HEK293 (cell line): ENCODE results near the gene RAB11FIP3.

Source experiments
- CTCF ChIA-PET: fragments of 350-600 bp; formaldehyde crosslinking; extraction: SDS; loops from one replicate; lab custom pipeline; 2021; ENCODE audit warnings: antibody characterized with exemption; lab: Yijun Ruan, JAX
- POLR2A ChIA-PET: fragments of 300-600 bp; formaldehyde crosslinking; extraction: SDS; loops from one replicate; lab custom pipeline; 2020; ENCODE audit warnings: antibody characterized with exemption, inconsistent platforms; lab: Yijun Ruan, JAX
- H3K27ac ChIP-seq: fragments of 200-500 bp; sonication (Bioruptor generic); 2 replicates; pipeline ENCODE4 v1.5.1; 2014; ENCODE audit warnings: low read depth, low read length, control low read depth, inconsistent platforms; ENCODE audit errors: extremely low read depth
- H3K36me3 ChIP-seq, 2 experiments: fragments of 200-500 bp in 1 of 2; sonication (Bioruptor generic) in 1 of 2; 1 replicate in 1 of 2; 2 replicates in 1 of 2; pipeline ENCODE4 v1.5.1; 2014 to 2017; ENCODE audit warnings: inconsistent platforms in 2 of 2, low read length in 2 of 2; ENCODE audit not compliant: control insufficient read depth in 2 of 2, insufficient read depth in 1 of 2
- H3K4me1 ChIP-seq: fragments of 200-500 bp; sonication (Bioruptor generic); 2 replicates; pipeline ENCODE4 v1.5.1; 2014; ENCODE audit warnings: mild to moderate bottlenecking, low read length, inconsistent platforms; ENCODE audit not compliant: control insufficient read depth, insufficient read depth
- H3K4me3 ChIP-seq: 2 replicates; pipeline ENCODE4 v1.5.1; 2011; ENCODE audit warnings: low read depth, mild to moderate bottlenecking, control low read depth, low read length, moderate library complexity
- H3K9me3 ChIP-seq: fragments of 200-500 bp; sonication (Bioruptor generic); 2 replicates; pipeline ENCODE4 v1.5.1; 2014; ENCODE audit warnings: low read depth, low read length, inconsistent platforms; ENCODE audit not compliant: control insufficient read depth, insufficient read depth
- BCL11A ChIP-seq: fragments of 450-650 bp; formaldehyde crosslinking; IDR thresholded peaks from 2 replicates; pipeline ENCODE4 v1.5.1; 2016; ENCODE audit warnings: low read depth, missing biosample characterization, missing genetic modification characterization
- GLIS1 ChIP-seq: fragments of 450-650 bp; formaldehyde crosslinking; IDR thresholded peaks from 2 replicates; pipeline ENCODE4 v1.5.1; 2016; ENCODE audit warnings: missing biosample characterization, missing genetic modification characterization
- GLIS2 ChIP-seq: fragments of 450-650 bp; formaldehyde crosslinking; IDR thresholded peaks from 2 replicates; pipeline ENCODE4 v1.5.1; 2016; ENCODE audit warnings: missing biosample characterization, missing genetic modification characterization
- HOXA7 ChIP-seq: sonication (generic); formaldehyde crosslinking; IDR thresholded peaks from 2 replicates; pipeline ENCODE4 v1.8.1; 2022; ENCODE audit warnings: missing genetic modification reagents, borderline replicate concordance
- KLF7 ChIP-seq: fragments of 450-650 bp; formaldehyde crosslinking; IDR thresholded peaks from 2 replicates; pipeline ENCODE4 v1.5.1; 2016; ENCODE audit warnings: missing biosample characterization, missing genetic modification characterization, borderline replicate concordance
- KLF8 ChIP-seq: fragments of 450-650 bp; formaldehyde crosslinking; IDR thresholded peaks from 2 replicates; pipeline ENCODE4 v1.5.1; 2016; ENCODE audit warnings: missing biosample characterization, missing genetic modification characterization
- OVOL3 ChIP-seq: fragments of 450-650 bp; formaldehyde crosslinking; IDR thresholded peaks from 2 replicates; pipeline ENCODE4 v1.5.1; 2016; ENCODE audit warnings: missing biosample characterization, missing genetic modification characterization
- SP3 ChIP-seq: fragments of 450-650 bp; formaldehyde crosslinking; IDR thresholded peaks from 2 replicates; pipeline ENCODE4 v1.5.1; 2016; ENCODE audit warnings: missing biosample characterization, missing genetic modification characterization
- ZBTB49 ChIP-seq: fragments of 450-650 bp; formaldehyde crosslinking; IDR thresholded peaks from 2 replicates; pipeline ENCODE4 v1.5.1; 2016; ENCODE audit warnings: missing biosample characterization, missing genetic modification characterization, low read depth
- ZNF114 ChIP-seq: fragments of 450-650 bp; formaldehyde crosslinking; IDR thresholded peaks from 2 replicates; pipeline ENCODE4 v1.5.0; 2017; ENCODE audit warnings: missing biosample characterization, missing genetic modification characterization
- ZNF157 ChIP-seq: fragments of 450-650 bp; formaldehyde crosslinking; IDR thresholded peaks from 2 replicates; pipeline ENCODE4 v1.5.1; 2016; ENCODE audit warnings: missing biosample characterization, missing genetic modification characterization
- ZNF175 ChIP-seq: fragments of 450-650 bp; formaldehyde crosslinking; IDR thresholded peaks from 2 replicates; pipeline ENCODE4 v1.5.1; 2016; ENCODE audit warnings: missing biosample characterization, missing genetic modification characterization
- ZNF19 ChIP-seq: fragments of 450-650 bp; formaldehyde crosslinking; IDR thresholded peaks from 2 replicates; pipeline ENCODE4; 2016; ENCODE audit warnings: missing biosample characterization, missing genetic modification characterization, low read depth
- ZNF223 ChIP-seq: fragments of 450-650 bp; formaldehyde crosslinking; IDR thresholded peaks from 2 replicates; pipeline ENCODE4 v1.5.1; 2016; ENCODE audit warnings: missing biosample characterization, missing genetic modification characterization
- ZNF248 ChIP-seq: fragments of 450-650 bp; formaldehyde crosslinking; IDR thresholded peaks from 2 replicates; pipeline ENCODE4 v1.5.1; 2017; ENCODE audit warnings: missing biosample characterization, missing genetic modification characterization
- ZNF280C ChIP-seq: fragments of 450-650 bp; formaldehyde crosslinking; IDR thresholded peaks from 2 replicates; pipeline ENCODE4 v1.5.1; 2016; ENCODE audit warnings: missing biosample characterization, missing genetic modification characterization
- ZNF521 ChIP-seq: fragments of 450-650 bp; formaldehyde crosslinking; IDR thresholded peaks from 2 replicates; pipeline ENCODE4 v1.5.1; 2017; ENCODE audit warnings: missing biosample characterization, mild to moderate bottlenecking, missing genetic modification characterization
- ZNF529 ChIP-seq: fragments of 450-650 bp; formaldehyde crosslinking; IDR thresholded peaks from 2 replicates; pipeline ENCODE4 v1.5.1; 2017; ENCODE audit warnings: missing genetic modification characterization, missing biosample characterization; ENCODE audit not compliant: insufficient replicate concordance
- ZNF544 ChIP-seq: fragments of 450-650 bp; formaldehyde crosslinking; IDR thresholded peaks from 2 replicates; pipeline ENCODE4 v1.5.0; 2017; ENCODE audit warnings: missing biosample characterization, missing genetic modification characterization
- ZNF626 ChIP-seq: fragments of 450-650 bp; sonication (Bioruptor Pico); formaldehyde crosslinking; IDR thresholded peaks from 2 replicates; pipeline ENCODE4 v1.5.1; 2018; ENCODE audit warnings: missing biosample characterization, missing genetic modification characterization, inconsistent platforms
- ZNF843 ChIP-seq: fragments of 450-650 bp; formaldehyde crosslinking; IDR thresholded peaks from 2 replicates; pipeline ENCODE4 v1.5.1; 2016; ENCODE audit warnings: missing biosample characterization, missing genetic modification characterization

RAB11FIP3 gene

GRCh38 chr16:523097-523741 lies 97.8 kb downstream of the RAB11FIP3 start:
- H3K27ac ChIP-seq, result no peak overlapping the region
- TF ChIP-seq ZNF521 (tag by site-specific recombination) (no peak), ZNF843 (no peak), SP3 (tag by site-specific recombination) (no peak), ZNF248 (no peak), KLF8 (tag by site-specific recombination) (no peak), HOXA7 (CRISPR knock-in tag) (no peak), ZNF19 (tag by site-specific recombination) (no peak), ZNF175 (tag by site-specific recombination) (no peak), ZNF223 (no peak), ZNF544 (tag by site-specific recombination) (no peak), ZNF157 (no peak), ZNF529 (no peak), KLF7 (tag by site-specific recombination) (no peak), ZNF280C (tag by site-specific recombination) (no peak), ZNF626 (tag by site-specific recombination) (no peak), ZNF114 (tag by site-specific recombination) (no peak), OVOL3 (tag by site-specific recombination) (no peak), ZBTB49 (tag by site-specific recombination) (no peak)
- H3K4me3 ChIP-seq, result no peak overlapping the region
- ChIA-PET CTCF (no interaction called here), POLR2A (interaction anchor here (1.5 kb wide), 1 partner anchor 98 kb away, joined by 3 read pairs; the partner anchor contains the start of gene RAB11FIP3)
- no peaks in the 10 kb centered on the region for H3K4me1 ChIP-seq
- peaks cover 0 to 36% of the 10 kb centered on the region in 2 experiments; a peak in 1 of 3 replicates for H3K36me3 ChIP-seq
- no peaks in the 10 kb centered on the region for H3K9me3 ChIP-seq

GRCh38 chr16:524274-525040 lies 99.0 kb downstream of the RAB11FIP3 start:
- Histone ChIP-seq H3K4me3 (no peak overlapping the region), H3K27ac (no peak overlapping the region), H3K4me1 (peaks cover 5% of the 10 kb centered on the region), H3K9me3 (no peaks in the 10 kb centered on the region), H3K36me3 (peaks cover 0 to 28% of the 10 kb centered on the region in 2 experiments; a peak in 1 of 3 replicates)
- TF ChIP-seq GLIS2, result 0 out of 2 replicates have a peak, but pooled peaks have one; percentile 20
- TF ChIP-seq ZNF529, result no peak
- peak; percentile 90 for TF ChIP-seq GLIS1 (tag by site-specific recombination)
- no peak for TF ChIP-seq BCL11A (tag by site-specific recombination)
- CTCF ChIA-PET, result interaction anchor here (1.0 kb wide), 1 partner anchor 133 kb away, joined by 4 read pairs; no protein-coding TSS in a partner anchor
- POLR2A ChIA-PET, result interaction anchor here (1.5 kb wide), 1 partner anchor 99 kb away, joined by 3 read pairs; the partner anchor contains the start of gene RAB11FIP3
